Activated CD4-positive, alpha-beta T cell treated with anti-CD3 and anti-CD28 coated beads for 24 hours (primary cell): ENCODE results near the gene CDC37.

ENCODE experiments used
- DNase-seq, 2 donors: peaks; one replicate each; pipeline ENCODE4 v3.0.0-alpha.2; 2020; ENCODE audit warnings: low read depth in 2 of 2

The CDC37 gene

DNA sequence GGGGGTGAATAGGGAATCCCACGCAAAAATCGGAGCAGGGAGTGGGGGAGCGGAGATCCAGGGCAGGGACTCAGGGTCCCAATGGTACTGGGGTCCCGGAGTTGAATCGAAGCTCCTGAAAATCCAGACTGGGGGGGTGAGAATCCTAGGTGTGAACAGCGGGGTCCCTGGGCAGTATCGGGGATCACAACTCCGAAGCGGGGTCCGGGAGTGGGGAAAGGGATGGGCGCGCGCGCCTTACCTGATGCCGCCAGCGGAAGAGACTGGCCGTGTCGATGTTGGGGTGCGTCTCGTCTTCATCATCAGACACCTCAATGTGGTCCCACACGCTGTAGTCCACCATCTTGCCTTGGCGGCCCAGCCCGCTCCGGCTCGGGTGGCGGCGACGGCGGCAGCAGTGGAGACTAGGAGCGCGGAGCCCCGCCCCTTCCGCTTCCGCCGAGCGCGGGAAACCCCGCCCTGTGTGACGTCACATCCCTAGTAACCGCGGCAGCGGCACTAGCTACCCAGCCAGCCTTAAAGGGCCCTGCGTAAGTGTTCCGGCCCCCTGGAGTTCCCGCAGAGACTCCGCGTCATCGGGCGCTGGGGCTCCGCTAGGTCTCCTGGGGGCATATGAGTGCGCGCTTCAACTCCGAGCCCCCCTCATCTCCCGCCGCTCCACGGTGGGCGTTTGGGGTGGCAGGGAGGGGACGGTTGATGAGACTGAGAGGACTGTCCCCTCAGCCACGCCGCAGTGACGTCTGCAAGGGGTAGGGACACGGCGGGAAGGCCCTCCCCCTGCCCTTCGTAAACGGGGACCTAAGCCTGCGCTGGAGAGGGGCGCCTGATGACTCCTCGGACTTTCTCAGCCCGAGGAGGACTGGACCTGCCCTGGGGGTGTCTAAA is at the start of gene CDC37:
TSS of gene CDC37 (minus strand) at position 406 of the 885 bp plus-strand sequence. CDS start at position 343, 63 bp downstream.
- peak; percentile 97 to 99 for DNase-seq

GRCh38 chr19:10450853-10451609 is 47.7 kb upstream of the CDC37 start:
- no peak for DNase-seq

DNA sequence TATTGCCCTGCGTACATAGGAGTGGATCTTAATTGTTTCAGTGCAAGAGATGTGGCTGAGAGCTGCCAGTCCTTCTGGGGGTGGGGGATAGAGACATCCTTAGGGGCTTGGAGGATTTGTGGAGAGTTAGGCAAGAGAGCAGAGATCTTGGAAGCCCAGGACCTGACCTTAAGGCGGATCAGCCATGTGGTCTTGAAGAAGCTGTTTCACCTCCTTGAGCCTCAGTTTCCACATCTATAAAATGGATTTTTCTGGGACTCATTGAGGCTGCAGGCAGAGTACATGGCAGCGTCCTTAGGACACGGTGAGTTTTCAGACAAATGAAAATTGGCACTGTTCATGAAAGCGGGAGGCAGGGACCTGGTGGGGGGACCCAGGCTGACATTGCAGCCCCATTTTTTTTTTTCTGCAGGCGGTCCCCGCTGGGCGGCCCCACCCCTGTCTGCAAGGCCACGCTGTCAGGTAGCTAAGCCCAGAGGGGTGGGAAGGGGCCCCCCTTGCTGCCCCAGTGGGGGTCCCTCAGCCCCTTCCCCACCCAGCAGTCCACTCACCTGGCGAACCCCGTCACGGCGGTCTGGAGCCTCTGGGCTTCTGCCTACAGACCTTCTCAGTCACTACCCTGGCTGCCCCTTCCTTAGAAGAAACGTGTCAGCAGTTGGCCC is 47.0 kb upstream of the CDC37 start:
- DNase-seq = no peak

- no peak for DNase-seq
These were observed 45.7 kb upstream of the CDC37 start for GRCh38 chr19:10449037-10449436.

GRCh38 chr19:10442698-10443097 is 39.4 kb upstream of the CDC37 start:
- no peak for DNase-seq

GRCh38 chr19:10439588-10439987 is 36.2 kb upstream of the CDC37 start:
- no peak for DNase-seq

GRCh38 chr19:10433131-10433536 is 29.8 kb upstream of the CDC37 start:
- DNase-seq = no peak

GRCh38 chr19:10432736-10433130 is 29.4 kb upstream of the CDC37 start:
- no peak for DNase-seq

- no peak for DNase-seq
These were observed 28.8 kb upstream of the CDC37 start for GRCh38 chr19:10431943-10432735.

- no peak for DNase-seq
These were observed 28.1 kb upstream of the CDC37 start for GRCh38 chr19:10431254-10431942.

DNA sequence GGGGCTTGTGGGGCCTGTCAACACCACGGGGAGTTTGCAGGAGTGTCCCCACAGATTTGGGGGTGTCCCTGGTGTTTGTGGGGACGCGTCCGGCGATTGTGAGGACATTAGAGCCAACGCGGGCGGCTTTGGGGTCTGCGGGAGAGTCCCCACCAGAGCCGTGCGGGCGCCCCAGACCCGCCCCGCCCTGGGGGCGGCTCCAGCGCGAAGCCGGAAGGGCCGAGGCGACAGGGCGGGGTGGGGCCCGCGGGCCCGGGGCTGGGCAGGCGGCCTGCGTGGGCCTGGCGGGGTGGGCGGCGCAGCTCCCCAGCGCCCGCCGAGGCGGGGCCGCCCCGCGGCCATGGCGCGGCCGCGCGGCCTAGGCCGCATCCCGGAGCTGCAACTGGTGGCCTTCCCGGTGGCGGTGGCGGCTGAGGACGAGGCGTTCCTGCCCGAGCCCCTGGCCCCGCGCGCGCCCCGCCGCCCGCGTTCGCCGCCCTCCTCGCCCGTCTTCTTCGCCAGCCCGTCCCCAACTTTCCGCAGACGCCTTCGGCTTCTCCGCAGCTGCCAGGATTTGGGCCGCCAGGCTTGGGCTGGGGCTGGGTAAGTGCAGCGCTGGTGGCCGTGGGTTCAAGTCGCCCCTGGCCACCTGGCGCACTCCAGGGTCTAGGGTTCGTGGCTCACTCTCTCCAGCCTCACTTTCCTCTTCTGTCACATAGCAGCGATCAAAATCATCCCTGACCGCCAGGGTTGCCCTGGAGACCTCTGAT is 27.3 kb upstream of the CDC37 start:
- DNase-seq = no peak

DNA sequence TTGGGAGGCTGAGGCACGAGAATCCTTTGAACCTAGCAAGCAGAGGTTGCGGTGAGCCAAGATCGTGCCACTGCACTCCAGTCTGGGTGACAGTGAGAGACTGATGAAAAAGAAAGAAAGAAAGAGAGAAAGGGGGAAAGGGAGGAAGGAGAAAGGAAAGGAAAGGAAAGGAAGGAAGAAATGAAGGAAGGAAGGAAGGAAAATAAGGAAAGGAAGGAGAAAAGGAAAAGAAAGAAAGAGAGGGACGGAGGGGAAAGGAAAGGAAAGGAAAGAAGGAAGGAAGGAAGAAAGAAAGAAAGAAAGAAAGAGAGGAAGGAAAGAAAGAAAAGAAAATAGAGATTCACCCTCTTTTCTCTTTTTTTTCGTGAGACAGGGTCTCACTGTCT is 25.6 kb upstream of the CDC37 start:
- DNase-seq = no peak

GRCh38 chr19:10427169-10427568 is 23.8 kb upstream of the CDC37 start:
- DNase-seq = no peak

DNA sequence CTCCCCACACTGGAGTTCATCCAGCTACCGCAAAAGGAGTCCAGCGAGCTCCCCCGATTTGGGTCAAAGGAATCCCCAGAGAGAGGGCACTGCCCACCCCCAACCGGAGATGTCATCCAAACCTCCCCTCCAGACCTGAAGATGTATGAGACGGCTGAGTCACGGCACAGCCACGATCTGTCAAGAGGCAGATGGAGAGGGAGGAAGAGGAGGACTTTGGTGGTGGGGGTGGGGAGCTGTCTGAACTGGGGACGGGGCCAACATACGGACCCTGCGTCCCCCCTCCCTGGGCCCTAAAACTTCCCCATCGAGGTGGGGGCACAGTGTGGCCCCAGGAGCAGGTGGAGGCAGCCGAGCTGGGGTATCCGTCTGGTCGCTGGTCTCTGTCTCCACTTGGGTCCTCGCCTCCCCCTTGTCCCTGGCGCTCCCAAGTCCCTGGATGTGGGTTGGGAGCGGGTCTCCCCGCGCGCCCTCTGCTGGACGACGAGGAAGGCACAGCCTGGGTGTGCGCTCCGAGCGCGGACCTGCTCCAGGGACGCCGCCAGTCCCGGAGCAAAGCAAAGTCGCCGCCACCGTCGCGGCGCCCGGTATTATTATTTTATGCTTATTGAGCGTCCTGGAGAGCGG is 20.8 kb upstream of the CDC37 start:
- peak in 1 of 2 donors; percentile 59 for DNase-seq

DNA sequence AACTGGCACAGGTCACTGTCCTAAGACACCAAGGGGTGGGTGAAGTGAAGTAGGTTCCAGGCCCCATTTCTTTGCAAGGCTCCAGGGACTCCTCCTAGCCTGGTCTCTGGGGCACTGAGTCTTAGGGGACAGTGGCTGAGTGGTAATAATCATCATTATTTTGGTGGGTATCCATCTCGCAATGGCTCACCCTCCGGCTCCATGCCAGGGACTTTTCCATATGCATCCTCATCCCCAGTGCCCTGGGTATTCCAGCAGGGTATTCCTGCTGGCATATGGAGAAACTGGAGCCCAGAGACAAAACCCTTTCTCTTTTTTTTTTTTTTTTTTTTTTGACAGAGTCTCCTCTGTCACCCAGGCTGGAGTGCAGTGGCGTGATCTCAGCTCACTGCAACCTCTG is 19.5 kb upstream of the CDC37 start:
- no peak for DNase-seq

GRCh38 chr19:10422046-10422461 is 18.7 kb upstream of the CDC37 start:
- no peak for DNase-seq

DNA sequence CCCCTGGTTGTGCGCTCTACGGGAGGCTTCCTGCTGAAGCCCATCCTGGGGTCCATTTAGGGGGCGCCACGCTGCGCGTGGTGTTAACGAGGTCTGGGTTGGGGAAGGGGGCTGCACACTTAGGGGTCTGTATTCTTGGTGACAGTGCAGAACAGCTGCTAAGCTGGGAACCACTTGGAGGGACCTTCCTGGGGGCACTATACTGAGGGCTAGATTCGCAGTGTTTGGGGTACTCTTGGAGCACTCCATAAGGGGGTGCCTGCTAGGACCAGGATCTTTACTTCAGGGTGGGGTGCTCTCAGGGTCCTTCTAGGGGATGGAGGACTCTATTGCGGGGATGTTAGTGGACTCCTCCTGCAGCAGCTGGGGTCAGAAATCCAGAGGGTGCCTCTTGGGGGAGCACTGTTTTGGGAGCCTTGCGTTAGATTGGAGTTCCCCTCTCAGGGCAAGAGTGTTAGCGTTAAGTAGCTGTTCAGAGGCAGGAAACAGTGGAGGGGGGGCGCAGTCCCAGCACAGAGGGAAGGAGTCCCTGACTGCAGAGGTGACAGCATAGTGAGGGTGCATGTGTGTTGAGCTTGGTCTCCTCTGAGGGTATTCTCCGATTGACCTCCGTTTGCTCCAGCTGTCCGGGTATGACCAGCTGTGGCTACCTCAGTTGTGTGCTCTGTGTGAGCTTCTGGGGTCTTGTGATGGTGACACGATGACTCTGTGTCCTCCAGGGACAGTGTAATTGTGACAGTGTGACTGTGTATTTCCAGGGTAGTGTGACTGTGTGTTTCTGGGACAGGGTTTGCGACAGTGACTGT is 18.1 kb upstream of the CDC37 start:
- DNase-seq = no peak

GRCh38 chr19:10420444-10421239 is 17.3 kb upstream of the CDC37 start, which contains the start of gene PDE4A:
TSS of gene PDE4A (plus strand) at chr19:10420538. CDS start at chr19:10420765, 227 bp downstream.
- no peak for DNase-seq
